Activated CD4-positive, alpha-beta T cell treated with anti-CD3 and anti-CD28 coated beads, Interleukin-2, amount 10 ng/mL, durations not matched to agents 24 days and 14 days (primary cell): ENCODE measurements around the gene LY86. TPM values are rescaled to one million over a fixed set of nuclear protein-coding genes. Genes with fewer than 3 reads are reported as not detected.
"Not testable (repeated sequence)": the region's sequence is repeated elsewhere in the genome, so short reads cannot be mapped to it uniquely, and the experiment has no call there.

Experiments used
- DNase-seq: peaks from one replicate; pipeline ENCODE4 v3.0.0; 2022
- H3K27ac Mint-ChIP-seq: one replicate; pipeline ENCODE4 v1.8.0; 2022; ENCODE audit warnings: mild to moderate bottlenecking, mixed read lengths
- H3K27me3 Mint-ChIP-seq: one replicate; pipeline ENCODE4 v1.8.0; 2022; ENCODE audit warnings: mixed read lengths
- H3K36me3 Mint-ChIP-seq: one replicate; pipeline ENCODE4 v1.8.0; 2022; ENCODE audit warnings: low read depth, mild to moderate bottlenecking, mixed read lengths
- H3K4me1 Mint-ChIP-seq: one replicate; pipeline ENCODE4 v1.8.0; 2021; ENCODE audit warnings: mixed read lengths
- H3K4me3 Mint-ChIP-seq: one replicate; pipeline ENCODE4 v1.8.0; 2022; ENCODE audit warnings: mild to moderate bottlenecking, moderate library complexity, mixed read lengths
- H3K9me3 Mint-ChIP-seq: one replicate; pipeline ENCODE4 v1.8.0; 2021; ENCODE audit warnings: mixed read lengths
- intact Hi-C: fragments of 100-400 bp; cut with micrococcal nuclease; formaldehyde crosslinking; loops from one replicate; pipeline ENCODE4 v1.15.1; 2023
- total RNA-seq: library from RNA; stranded (reverse); gene quantifications from 2 replicates; pipeline ENCODE4 v1.2.3, GENCODE V29; 2022

LY86 gene
- total RNA-seq, 1 donor from 2014 or later, result 1.2 TPM

- peaks cover 9% of the 10 kb centered on the region for H3K36me3 Mint-ChIP-seq
- DNase-seq, result peak; percentile 78
- peak overlapping the region; percentile 61 for H3K27ac Mint-ChIP-seq
- no peaks in the 10 kb centered on the region for H3K27me3 Mint-ChIP-seq
- H3K4me3 Mint-ChIP-seq, result peak overlapping the region; percentile 12
- intact Hi-C loops, result no loop called here
- peaks cover 3% of the 10 kb centered on the region for H3K9me3 Mint-ChIP-seq
- H3K4me1 Mint-ChIP-seq, result peaks cover 65% of the 10 kb centered on the region
These were observed 23.8 kb downstream of the LY86 start for GRCh38 chr6:6612308-6612707.

- DNase-seq, H3K4me3 Mint-ChIP-seq, intact Hi-C loops, H3K36me3 Mint-ChIP-seq, H3K9me3 Mint-ChIP-seq, H3K27me3 Mint-ChIP-seq: not testable (repeated sequence)
- H3K27ac Mint-ChIP-seq, result peak overlapping the region; percentile 61
- peaks cover 67% of the 10 kb centered on the region for H3K4me1 Mint-ChIP-seq
These were observed 24.7 kb downstream of the LY86 start for GRCh38 chr6:6613103-6613718.

GRCh38 chr6:6614096-6614982 lies 25.8 kb downstream of the LY86 start:
- intact Hi-C loops, result loop anchor here (1.0 to 2.0 kb wide), 2 partner anchors 26 to 42 kb away; partner anchors contain the start of gene LY86
- Mint-ChIP-seq H3K9me3 (peaks cover 3% of the 10 kb centered on the region), H3K4me1 (peaks cover 68% of the 10 kb centered on the region), H3K27me3 (no peaks in the 10 kb centered on the region), H3K36me3 (peaks cover 3% of the 10 kb centered on the region), H3K27ac (peak overlapping the region; percentile 86), H3K4me3 (peak overlapping the region; percentile 81)
- peak; percentile 85 for DNase-seq

GRCh38 chr6:6614983-6615349 lies 26.4 kb downstream of the LY86 start:
- peaks cover 70% of the 10 kb centered on the region for H3K4me1 Mint-ChIP-seq
- H3K9me3 Mint-ChIP-seq, result peaks cover 3% of the 10 kb centered on the region
- DNase-seq, result peak; percentile 72
- intact Hi-C loops, result loop anchor here (1.0 to 2.0 kb wide), 2 partner anchors 26 to 41 kb away; partner anchors contain the start of gene LY86
- peak overlapping the region; percentile 81 for H3K4me3 Mint-ChIP-seq
- peak overlapping the region; percentile 86 for H3K27ac Mint-ChIP-seq
- H3K27me3 Mint-ChIP-seq, result no peaks in the 10 kb centered on the region
- H3K36me3 Mint-ChIP-seq, result peaks cover 7% of the 10 kb centered on the region

- Mint-ChIP-seq H3K27ac (no peak overlapping the region), H3K4me1 (peaks cover 59% of the 10 kb centered on the region), H3K27me3 (no peaks in the 10 kb centered on the region), H3K9me3 (peaks cover 3% of the 10 kb centered on the region), H3K4me3 (no peak overlapping the region), H3K36me3 (peaks cover 9% of the 10 kb centered on the region)
- no peak for DNase-seq
- intact Hi-C loops, result no loop called here
These were observed 28.1 kb downstream of the LY86 start for GRCh38 chr6:6616656-6617055.

- peaks cover 17% of the 10 kb centered on the region for H3K36me3 Mint-ChIP-seq
- peaks cover 8% of the 10 kb centered on the region for H3K9me3 Mint-ChIP-seq
- H3K27me3 Mint-ChIP-seq, result no peaks in the 10 kb centered on the region
- no peak for DNase-seq
- peak overlapping the region; percentile 4 for H3K27ac Mint-ChIP-seq
- H3K4me1 Mint-ChIP-seq, result peaks cover 52% of the 10 kb centered on the region
- intact Hi-C loops, result no loop called here
- no peak overlapping the region for H3K4me3 Mint-ChIP-seq
These were observed 30.7 kb downstream of the LY86 start for GRCh38 chr6:6619021-6619794.

- peaks cover 20% of the 10 kb centered on the region for H3K36me3 Mint-ChIP-seq
- intact Hi-C loops, result no loop called here
- peaks cover 8% of the 10 kb centered on the region for H3K9me3 Mint-ChIP-seq
- H3K4me3 Mint-ChIP-seq, result no peak overlapping the region
- DNase-seq, result no peak
- peaks cover 45% of the 10 kb centered on the region for H3K4me1 Mint-ChIP-seq
- no peaks in the 10 kb centered on the region for H3K27me3 Mint-ChIP-seq
- H3K27ac Mint-ChIP-seq, result no peak overlapping the region
These were observed 32.4 kb downstream of the LY86 start for GRCh38 chr6:6620766-6621425.

- Mint-ChIP-seq H3K27ac (no peak overlapping the region), H3K4me1 (peaks cover 35% of the 10 kb centered on the region), H3K4me3 (no peak overlapping the region), H3K36me3 (peaks cover 21% of the 10 kb centered on the region), H3K9me3 (peaks cover 8% of the 10 kb centered on the region), H3K27me3 (no peaks in the 10 kb centered on the region)
- DNase-seq, result no peak
- intact Hi-C loops, result no loop called here
These were observed 34.0 kb downstream of the LY86 start for GRCh38 chr6:6622501-6622900.

GRCh38 chr6:6623553-6623952 lies 35.0 kb downstream of the LY86 start:
- H3K9me3 Mint-ChIP-seq, result peaks cover 8% of the 10 kb centered on the region
- H3K4me1 Mint-ChIP-seq, result peaks cover 30% of the 10 kb centered on the region
- DNase-seq, result no peak
- H3K36me3 Mint-ChIP-seq, result peaks cover 21% of the 10 kb centered on the region
- no peak overlapping the region for H3K27ac Mint-ChIP-seq
- H3K4me3 Mint-ChIP-seq, result no peak overlapping the region
- intact Hi-C loops, result no loop called here
- H3K27me3 Mint-ChIP-seq, result no peaks in the 10 kb centered on the region

- no peak for DNase-seq
- H3K27ac Mint-ChIP-seq, result no peak overlapping the region
- no peaks in the 10 kb centered on the region for H3K27me3 Mint-ChIP-seq
- H3K4me3 Mint-ChIP-seq, result no peak overlapping the region
- intact Hi-C loops, result no loop called here
- H3K9me3 Mint-ChIP-seq, result peaks cover 8% of the 10 kb centered on the region
- peaks cover 25% of the 10 kb centered on the region for H3K36me3 Mint-ChIP-seq
- H3K4me1 Mint-ChIP-seq, result peaks cover 26% of the 10 kb centered on the region
These were observed 35.9 kb downstream of the LY86 start for GRCh38 chr6:6624269-6624990.

GRCh38 chr6:6626187-6626586 lies 37.7 kb downstream of the LY86 start:
- H3K4me3 Mint-ChIP-seq, result no peak overlapping the region
- H3K36me3 Mint-ChIP-seq, result peaks cover 20% of the 10 kb centered on the region
- peaks cover 2% of the 10 kb centered on the region for H3K27me3 Mint-ChIP-seq
- H3K27ac Mint-ChIP-seq, result no peak overlapping the region
- no peak for DNase-seq
- peaks cover 8% of the 10 kb centered on the region for H3K9me3 Mint-ChIP-seq
- peaks cover 20% of the 10 kb centered on the region for H3K4me1 Mint-ChIP-seq
- intact Hi-C loops, result no loop called here

GRCh38 chr6:6629402-6629801 lies 40.9 kb downstream of the LY86 start:
- no peak overlapping the region for H3K27ac Mint-ChIP-seq
- H3K27me3 Mint-ChIP-seq, result peaks cover 2% of the 10 kb centered on the region
- H3K9me3 Mint-ChIP-seq, result peaks cover 3% of the 10 kb centered on the region
- H3K4me1 Mint-ChIP-seq, result peaks cover 13% of the 10 kb centered on the region
- peaks cover 18% of the 10 kb centered on the region for H3K36me3 Mint-ChIP-seq
- no peak overlapping the region for H3K4me3 Mint-ChIP-seq
- intact Hi-C loops, result no loop called here
- no peak for DNase-seq

GRCh38 chr6:6631053-6631452 lies 42.5 kb downstream of the LY86 start:
- Mint-ChIP-seq H3K9me3 (peaks cover 4% of the 10 kb centered on the region), H3K4me3 (no peak overlapping the region), H3K27me3 (peaks cover 2% of the 10 kb centered on the region), H3K36me3 (peaks cover 15% of the 10 kb centered on the region), H3K4me1 (peaks cover 23% of the 10 kb centered on the region), H3K27ac (no peak overlapping the region)
- intact Hi-C loops, result no loop called here
- no peak for DNase-seq
